ENCODE measurements around the gene KCNT1.

The KCNT1 gene

DNA sequence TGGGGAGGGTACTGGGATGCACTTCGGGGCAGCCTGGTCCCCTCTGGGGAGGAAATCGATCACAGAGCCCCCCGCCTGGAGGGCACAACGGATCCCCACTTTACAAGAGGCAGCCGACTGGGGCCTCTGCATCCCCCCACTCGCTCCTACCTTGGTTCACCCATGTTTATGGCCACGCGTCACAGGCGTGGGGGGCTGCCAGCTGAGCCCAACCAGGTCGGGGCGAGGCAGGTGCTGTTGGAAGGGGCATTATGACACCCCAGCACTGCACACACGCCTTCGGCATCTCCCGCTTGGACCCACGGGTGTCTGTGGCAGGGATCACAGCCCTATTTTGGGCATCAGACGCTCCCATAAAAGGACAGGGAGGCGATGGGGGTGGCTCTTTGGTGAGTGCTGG lies 17.3 kb upstream of the KCNT1 start:
- Mint-ChIP-seq H3K27ac (no peak overlapping the region), H3K36me3 (ENCODE audit: low read depth) (no peaks in the 10 kb centered on the region), H3K27me3 (peaks cover 12% of the 10 kb centered on the region), H3K4me1 (ENCODE audit: low read depth) (no peaks in the 10 kb centered on the region), H3K9me3 (no peaks in the 10 kb centered on the region), H3K4me3 (no peak overlapping the region)
- DNase-seq: no peak

DNA sequence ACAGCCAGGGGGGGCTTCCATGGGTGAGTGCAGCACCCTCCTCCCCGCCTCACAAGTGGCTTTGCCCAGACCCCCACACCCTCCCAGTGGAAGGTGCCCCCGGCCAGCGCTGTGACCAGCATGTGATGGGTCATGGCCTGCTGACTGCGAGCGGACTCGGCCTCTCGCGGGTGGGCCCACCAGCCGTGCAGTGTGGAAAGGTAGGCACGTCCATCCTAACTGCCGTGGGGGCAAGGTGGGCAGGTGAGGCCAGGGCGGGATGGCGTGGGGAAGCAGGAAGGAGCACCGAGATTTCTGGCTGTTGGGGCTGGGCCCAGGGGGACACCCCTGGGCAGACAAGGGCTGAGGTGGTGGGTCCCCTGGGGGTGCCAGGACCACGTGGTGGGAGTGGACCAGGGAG lies 14.8 kb upstream of the KCNT1 start:
- no peak for DNase-seq
- Mint-ChIP-seq H3K27me3 (peaks cover 12% of the 10 kb centered on the region), H3K36me3 (ENCODE audit: low read depth) (no peaks in the 10 kb centered on the region), H3K9me3 (no peaks in the 10 kb centered on the region), H3K4me3 (no peak overlapping the region), H3K4me1 (ENCODE audit: low read depth) (no peaks in the 10 kb centered on the region), H3K27ac (no peak overlapping the region)

DNA sequence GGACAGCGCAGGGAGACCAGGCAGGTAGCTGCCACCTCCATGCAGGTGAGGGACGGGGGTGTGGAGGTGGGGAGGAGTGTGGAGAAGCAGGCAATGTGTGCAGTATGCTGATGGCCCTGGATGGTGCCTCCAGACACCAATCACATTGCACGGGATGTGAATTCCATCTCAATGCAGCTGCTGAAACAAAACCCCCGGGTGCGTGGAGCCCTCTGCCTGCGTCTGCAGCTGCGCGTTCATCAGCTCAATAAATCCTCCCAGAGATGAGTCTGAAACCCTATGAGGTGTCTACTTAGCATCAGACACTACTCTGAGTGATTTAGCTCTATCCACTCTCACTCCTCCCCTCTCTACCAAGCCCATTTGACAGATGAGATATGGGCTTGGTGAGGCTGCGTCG lies 13.0 kb upstream of the KCNT1 start:
- Mint-ChIP-seq H3K27me3 (peaks cover 6% of the 10 kb centered on the region), H3K36me3 (ENCODE audit: low read depth) (no peaks in the 10 kb centered on the region), H3K4me1 (ENCODE audit: low read depth) (no peaks in the 10 kb centered on the region), H3K27ac (no peak overlapping the region), H3K4me3 (no peak overlapping the region), H3K9me3 (no peaks in the 10 kb centered on the region)
- no peak for DNase-seq

DNA sequence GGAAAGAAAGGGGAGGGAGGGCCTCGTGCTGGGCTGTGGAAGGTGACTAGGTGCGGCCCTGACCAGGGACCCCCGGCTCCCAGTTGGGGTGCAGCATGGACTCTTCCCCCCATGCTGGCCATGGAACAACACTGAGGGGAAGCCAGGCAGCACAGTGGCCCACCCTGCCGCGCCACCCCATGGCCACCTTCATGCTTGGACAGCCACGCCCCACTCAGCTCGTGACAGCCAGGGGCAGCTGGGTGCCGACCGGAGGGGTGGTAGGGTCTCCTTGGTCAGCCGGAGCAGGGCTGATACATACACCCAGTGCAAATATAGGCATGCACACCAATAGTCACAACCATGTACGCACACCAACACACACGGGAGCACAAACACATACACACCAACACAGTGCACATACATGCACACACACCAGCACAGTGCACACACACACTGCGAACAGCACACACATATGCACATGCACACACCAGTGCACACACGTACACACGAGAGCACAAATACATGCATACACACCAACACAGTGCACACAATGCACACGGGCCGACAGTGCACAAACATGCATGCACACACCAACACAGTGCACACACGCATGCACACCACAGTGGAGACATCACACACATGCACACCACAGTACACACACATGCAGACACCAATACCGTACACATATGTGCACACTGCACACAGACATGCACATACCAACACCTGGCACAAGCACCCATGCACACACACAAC lies 11.0 kb upstream of the KCNT1 start:
- Mint-ChIP-seq H3K27ac (no peak overlapping the region), H3K9me3 (no peaks in the 10 kb centered on the region), H3K36me3 (ENCODE audit: low read depth) (no peaks in the 10 kb centered on the region), H3K4me1 (ENCODE audit: low read depth) (no peaks in the 10 kb centered on the region), H3K4me3 (no peak overlapping the region), H3K27me3 (peaks cover 5% of the 10 kb centered on the region)
- no peak for DNase-seq

DNA sequence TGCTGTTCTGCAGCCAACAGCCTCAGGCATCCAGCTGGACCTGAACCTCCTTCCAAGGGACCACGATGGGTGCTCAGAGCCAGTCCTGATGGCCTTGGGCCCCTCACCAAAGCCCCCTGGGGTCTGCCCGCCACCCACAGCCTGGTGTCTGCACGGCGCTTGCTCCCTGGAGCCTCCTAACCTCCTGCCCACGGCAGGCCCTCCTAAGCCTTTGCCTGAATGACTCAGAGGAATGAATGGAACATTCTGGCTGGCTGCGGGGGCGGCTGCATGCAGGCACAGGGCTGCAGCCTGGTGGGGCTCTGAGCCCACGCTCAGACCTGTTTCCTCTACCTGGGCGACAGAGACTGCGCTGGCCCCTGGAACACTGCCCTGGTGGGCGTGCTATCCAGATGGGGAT lies 9.6 kb upstream of the KCNT1 start:
- no peaks in the 10 kb centered on the region for H3K36me3 Mint-ChIP-seq (ENCODE audit: low read depth)
- DNase-seq: no peak
- H3K27me3 Mint-ChIP-seq: peaks cover 5% of the 10 kb centered on the region
- H3K27ac Mint-ChIP-seq: no peak overlapping the region
- H3K4me3 Mint-ChIP-seq: no peak overlapping the region
- no peaks in the 10 kb centered on the region for H3K4me1 Mint-ChIP-seq (ENCODE audit: low read depth)
- no peaks in the 10 kb centered on the region for H3K9me3 Mint-ChIP-seq

DNA sequence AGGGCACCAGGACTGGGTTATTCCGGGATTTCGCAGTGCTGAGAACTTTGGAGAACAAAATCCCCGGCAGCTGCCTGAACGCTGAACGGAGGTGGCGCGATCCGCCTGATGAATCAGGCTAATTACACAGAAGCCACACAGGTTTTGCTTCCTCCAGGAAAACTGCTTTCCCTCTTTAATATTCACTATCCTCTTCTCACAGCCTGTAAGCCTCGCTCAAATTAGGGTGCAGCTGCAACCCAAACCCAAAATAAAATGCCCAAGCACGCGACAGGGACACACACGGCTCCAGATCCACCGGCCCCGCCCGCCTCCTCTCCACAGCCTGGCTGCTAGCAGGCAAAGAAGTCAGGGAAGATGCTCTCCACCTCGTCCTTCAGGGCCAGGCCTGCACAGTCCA lies 8.7 kb upstream of the KCNT1 start:
- Mint-ChIP-seq H3K4me3 (no peak overlapping the region), H3K27me3 (peaks cover 5% of the 10 kb centered on the region), H3K27ac (no peak overlapping the region), H3K9me3 (no peaks in the 10 kb centered on the region), H3K36me3 (ENCODE audit: low read depth) (no peaks in the 10 kb centered on the region), H3K4me1 (ENCODE audit: low read depth) (no peaks in the 10 kb centered on the region)
- DNase-seq: no peak

DNA sequence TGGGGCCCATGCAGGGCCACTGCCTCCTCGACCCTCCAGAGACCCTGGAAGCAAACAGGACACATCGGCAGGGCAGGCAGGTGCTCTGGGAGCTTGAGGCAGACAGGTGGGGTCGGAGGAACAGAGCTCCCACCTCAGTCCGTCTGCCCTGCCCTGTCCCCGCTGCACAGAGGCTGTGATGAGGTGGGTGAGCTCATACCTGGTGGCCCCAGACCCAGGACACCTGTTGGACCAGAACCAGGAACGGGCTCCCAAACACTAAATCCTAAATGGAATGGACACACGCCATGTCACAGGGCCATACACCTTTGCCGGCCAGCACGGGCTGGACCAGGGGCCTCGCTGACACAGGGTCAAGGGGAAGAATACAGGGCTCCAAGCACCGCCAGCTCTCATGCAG lies 8.2 kb upstream of the KCNT1 start:
- Mint-ChIP-seq H3K4me1 (ENCODE audit: low read depth) (no peaks in the 10 kb centered on the region), H3K27me3 (peaks cover 5% of the 10 kb centered on the region), H3K9me3 (no peaks in the 10 kb centered on the region), H3K4me3 (no peak overlapping the region), H3K36me3 (ENCODE audit: low read depth) (no peaks in the 10 kb centered on the region), H3K27ac (no peak overlapping the region)
- no peak for DNase-seq

DNA sequence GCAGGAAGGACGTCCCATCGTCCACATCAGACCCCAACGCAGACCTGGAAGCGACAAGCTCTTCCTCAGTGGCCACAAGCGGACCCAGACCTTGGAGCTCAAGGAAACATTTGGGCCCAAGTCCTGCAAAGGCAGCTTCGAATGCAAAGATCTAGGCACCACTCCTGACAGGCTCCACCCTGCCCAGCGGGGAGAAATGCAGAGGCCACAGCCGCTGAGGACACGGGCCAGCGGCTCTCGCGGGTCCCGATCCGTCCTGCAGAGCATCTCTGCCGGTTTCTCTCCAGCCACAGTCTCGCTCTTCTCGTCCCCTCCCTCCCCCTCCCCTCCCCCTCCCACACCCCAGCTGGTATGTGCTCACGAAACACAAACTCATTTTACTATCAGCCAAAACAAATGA lies 7.6 kb upstream of the KCNT1 start:
- no peaks in the 10 kb centered on the region for H3K4me1 Mint-ChIP-seq (ENCODE audit: low read depth)

DNA sequence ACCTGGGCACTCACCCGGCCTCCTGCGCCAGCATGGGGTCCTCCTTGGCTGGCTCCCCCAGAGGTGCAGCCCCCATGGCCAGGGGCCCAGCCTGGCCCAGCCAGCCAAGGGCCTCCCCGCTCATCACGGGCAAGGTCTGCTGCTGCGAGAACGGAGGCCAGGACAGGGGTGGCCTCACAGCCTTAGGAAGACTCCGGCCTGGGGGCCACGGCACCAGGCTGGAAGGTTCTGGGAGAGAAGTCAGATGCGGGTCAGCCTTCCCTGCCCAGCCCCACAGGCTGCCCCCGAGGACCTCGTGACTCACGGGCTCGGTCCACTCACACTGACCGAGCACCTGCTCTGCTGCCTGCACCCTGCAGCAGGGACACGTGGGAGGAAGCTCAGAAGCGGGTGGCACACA lies 6.9 kb upstream of the KCNT1 start:
- no peaks in the 10 kb centered on the region for H3K36me3 Mint-ChIP-seq (ENCODE audit: low read depth)
- no peak overlapping the region for H3K27ac Mint-ChIP-seq
- no peaks in the 10 kb centered on the region for H3K9me3 Mint-ChIP-seq
- no peak for DNase-seq
- peaks cover 3% of the 10 kb centered on the region for H3K27me3 Mint-ChIP-seq
- H3K4me3 Mint-ChIP-seq: no peak overlapping the region
- H3K4me1 Mint-ChIP-seq (ENCODE audit: low read depth): no peaks in the 10 kb centered on the region

More for the DNA sequence above, 7.6 kb upstream of the KCNT1 start:
- peaks cover 3% of the 10 kb centered on the region for H3K27me3 Mint-ChIP-seq
- H3K36me3 Mint-ChIP-seq (ENCODE audit: low read depth): no peaks in the 10 kb centered on the region
- no peak overlapping the region for H3K27ac Mint-ChIP-seq
- no peaks in the 10 kb centered on the region for H3K9me3 Mint-ChIP-seq
- DNase-seq: no peak
- no peak overlapping the region for H3K4me3 Mint-ChIP-seq

DNA sequence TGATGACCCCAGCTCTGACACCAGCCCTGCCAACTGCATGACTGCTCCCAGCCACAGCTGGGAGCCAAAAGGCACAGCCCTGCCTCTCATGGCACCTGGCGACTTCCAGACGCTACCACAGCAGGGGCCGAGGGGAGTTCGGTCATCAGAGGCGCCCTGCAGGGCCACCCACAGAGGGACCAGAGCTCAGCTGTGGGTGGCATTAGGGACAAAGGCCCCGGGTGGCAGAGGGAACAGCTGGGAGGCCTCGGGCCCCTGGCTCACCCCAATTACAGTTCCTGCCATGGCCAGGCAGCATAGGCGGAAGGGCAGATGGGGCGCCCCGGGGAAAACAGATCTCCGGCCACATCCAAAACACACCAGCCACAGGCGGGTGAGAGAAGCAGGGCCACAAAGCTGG lies 6.3 kb upstream of the KCNT1 start:
- H3K9me3 Mint-ChIP-seq: no peaks in the 10 kb centered on the region
- no peaks in the 10 kb centered on the region for H3K4me1 Mint-ChIP-seq (ENCODE audit: low read depth)
- no peak overlapping the region for H3K4me3 Mint-ChIP-seq
- DNase-seq: no peak
- H3K36me3 Mint-ChIP-seq (ENCODE audit: low read depth): no peaks in the 10 kb centered on the region
- H3K27me3 Mint-ChIP-seq: peaks cover 3% of the 10 kb centered on the region
- no peak overlapping the region for H3K27ac Mint-ChIP-seq

DNA sequence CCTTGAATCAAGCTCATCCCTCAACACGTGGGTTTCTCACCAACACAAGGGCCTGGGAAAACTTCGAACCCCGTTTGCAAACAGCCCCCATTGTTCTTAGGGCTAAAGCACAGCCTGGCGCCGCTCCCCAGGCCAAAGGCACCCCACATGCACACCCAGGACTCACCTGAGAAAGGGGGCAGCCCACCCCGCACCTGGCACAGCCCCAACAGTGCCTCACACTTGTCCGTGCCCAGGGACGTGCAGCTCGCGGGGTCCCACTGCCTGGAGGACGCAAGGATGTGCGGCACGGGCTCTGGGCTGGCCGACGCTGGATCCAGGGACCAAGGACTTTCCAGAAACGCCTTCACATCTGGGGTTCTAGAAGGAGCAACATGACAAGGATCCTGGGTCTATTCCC lies 5.5 kb upstream of the KCNT1 start:
- Mint-ChIP-seq H3K4me3 (no peak overlapping the region), H3K27ac (no peak overlapping the region), H3K27me3 (peaks cover 3% of the 10 kb centered on the region), H3K4me1 (ENCODE audit: low read depth) (no peaks in the 10 kb centered on the region), H3K9me3 (no peaks in the 10 kb centered on the region), H3K36me3 (ENCODE audit: low read depth) (no peaks in the 10 kb centered on the region)
- DNase-seq: no peak

DNA sequence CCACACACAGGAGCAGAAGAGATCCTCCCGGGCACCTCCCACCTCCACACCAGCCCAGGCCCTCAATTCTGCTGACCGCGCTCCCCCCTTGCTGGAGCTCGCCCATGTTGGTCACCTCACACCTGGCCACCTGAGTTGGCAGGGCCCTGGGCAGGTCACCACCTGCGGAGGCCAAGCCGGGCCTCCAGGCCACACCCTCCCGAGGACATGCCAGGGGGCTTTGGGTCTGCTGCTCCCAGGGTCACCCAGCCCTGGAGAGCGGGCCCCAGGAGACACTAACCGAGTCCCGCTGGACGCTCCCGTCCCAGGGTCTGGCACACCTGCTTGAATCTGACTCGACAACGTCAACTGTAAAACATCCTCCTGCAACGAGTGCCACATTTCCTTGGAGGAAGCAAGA lies 4.8 kb upstream of the KCNT1 start:
- Mint-ChIP-seq H3K27me3 (peaks cover 3% of the 10 kb centered on the region), H3K9me3 (no peaks in the 10 kb centered on the region), H3K4me1 (ENCODE audit: low read depth) (no peaks in the 10 kb centered on the region), H3K27ac (no peak overlapping the region), H3K4me3 (no peak overlapping the region), H3K36me3 (ENCODE audit: low read depth) (no peaks in the 10 kb centered on the region)
- no peak for DNase-seq

DNA sequence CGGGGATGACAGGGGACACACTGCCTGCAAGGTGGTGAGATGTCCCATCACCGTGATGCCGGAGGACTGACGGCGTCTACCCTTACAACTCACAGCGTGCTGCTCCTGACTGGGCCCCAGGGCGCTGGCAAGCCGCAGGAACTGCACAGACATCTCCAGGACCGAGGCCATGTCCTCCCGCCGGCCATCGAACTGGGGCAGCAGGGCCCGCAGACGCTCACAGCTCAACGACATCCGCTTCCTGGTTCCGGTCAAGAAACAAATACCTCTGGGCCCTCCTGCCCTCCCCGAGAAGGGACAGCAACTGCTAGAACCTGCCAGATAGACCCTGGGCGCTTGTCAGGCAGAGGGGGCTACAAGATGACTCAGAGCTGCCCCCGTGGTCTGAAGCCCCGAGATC lies 3.7 kb upstream of the KCNT1 start:
- DNase-seq: no peak
- no peaks in the 10 kb centered on the region for H3K9me3 Mint-ChIP-seq
- no peaks in the 10 kb centered on the region for H3K4me1 Mint-ChIP-seq (ENCODE audit: low read depth)
- H3K36me3 Mint-ChIP-seq (ENCODE audit: low read depth): no peaks in the 10 kb centered on the region
- H3K4me3 Mint-ChIP-seq: no peak overlapping the region
- H3K27me3 Mint-ChIP-seq: peaks cover 10% of the 10 kb centered on the region
- H3K27ac Mint-ChIP-seq: no peak overlapping the region

DNA sequence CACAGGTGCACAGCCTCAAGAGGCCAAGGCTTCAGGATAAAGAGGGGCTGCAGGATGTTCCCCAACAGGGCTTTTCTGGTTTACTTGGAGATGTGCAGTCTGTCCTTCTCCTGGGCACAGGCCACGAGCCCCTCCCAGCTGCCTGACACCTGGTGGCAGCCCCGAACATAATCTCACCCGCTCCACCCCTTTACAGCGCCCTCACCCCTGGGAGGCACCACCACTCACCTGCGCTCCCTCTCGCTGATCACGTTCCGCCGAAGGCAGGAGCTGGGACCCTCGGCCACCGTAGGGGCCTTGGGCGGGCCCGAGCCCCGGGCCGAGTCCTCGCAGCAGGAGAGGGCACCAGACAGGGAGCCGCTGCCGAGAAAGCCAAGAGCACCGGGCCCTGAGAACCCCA lies 3.2 kb upstream of the KCNT1 start:
- Mint-ChIP-seq H3K36me3 (ENCODE audit: low read depth) (no peaks in the 10 kb centered on the region), H3K27ac (no peak overlapping the region), H3K9me3 (no peaks in the 10 kb centered on the region), H3K4me3 (no peak overlapping the region), H3K27me3 (peaks cover 11% of the 10 kb centered on the region), H3K4me1 (ENCODE audit: low read depth) (no peaks in the 10 kb centered on the region)
- DNase-seq: no peak

DNA sequence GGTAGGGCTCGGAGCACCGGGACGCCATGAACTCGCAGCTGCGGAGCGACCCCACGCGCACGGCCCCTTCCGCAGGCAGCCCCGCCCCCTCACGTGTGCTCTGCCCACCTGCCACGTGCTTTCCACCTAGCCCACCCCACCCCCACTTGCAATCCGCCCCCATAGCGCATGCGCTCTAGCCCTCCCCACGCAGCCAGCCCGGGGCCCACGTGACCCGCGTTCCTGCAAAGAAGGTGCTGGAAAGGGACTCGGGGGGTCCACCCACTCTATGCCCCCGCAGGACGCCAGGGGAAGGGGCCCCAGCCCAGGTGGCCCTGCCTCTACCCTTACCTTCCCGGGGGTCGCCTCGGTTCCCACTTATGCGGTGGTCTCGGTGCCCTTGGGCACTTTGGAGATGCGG lies 2.5 kb upstream of the KCNT1 start, which contains the start of gene SOHLH1:
TSS of gene SOHLH1 (minus strand) at position 42 of the 400 bp plus-strand sequence. CDS start at position 28, 14 bp downstream.
- Mint-ChIP-seq H3K27me3 (peaks cover 15% of the 10 kb centered on the region), H3K9me3 (no peaks in the 10 kb centered on the region), H3K36me3 (ENCODE audit: low read depth) (no peaks in the 10 kb centered on the region), H3K4me3 (no peak within 1 kb of the TSS), H3K4me1 (ENCODE audit: low read depth) (no peaks in the 10 kb centered on the region), H3K27ac (no peak within 1 kb of the TSS)
- no peak for DNase-seq

DNA sequence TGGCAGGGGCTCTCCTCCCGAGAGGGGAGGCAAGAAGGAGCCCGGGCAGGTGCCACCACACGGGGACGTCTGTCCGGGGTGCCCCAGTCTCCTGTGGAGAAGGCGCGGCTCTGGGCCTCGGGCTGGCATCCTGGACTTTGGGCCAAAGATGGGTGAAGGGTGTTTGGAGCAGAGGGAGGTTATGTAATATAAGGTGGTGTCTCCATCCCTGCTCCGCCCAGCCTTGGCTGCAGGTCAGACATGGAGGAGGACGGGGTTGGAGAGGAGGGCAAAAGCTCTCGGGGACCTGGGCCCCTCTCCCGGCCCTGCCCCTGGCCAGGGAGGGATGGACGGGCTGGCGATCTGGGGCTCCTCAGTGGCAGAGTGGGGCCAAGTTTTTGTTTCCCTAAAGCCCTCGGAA lies 1.5 kb upstream of the KCNT1 start:
- H3K27me3 Mint-ChIP-seq: peaks cover 15% of the 10 kb centered on the region
- no peak overlapping the region for H3K27ac Mint-ChIP-seq
- H3K9me3 Mint-ChIP-seq: no peaks in the 10 kb centered on the region
- no peak overlapping the region for H3K4me3 Mint-ChIP-seq
- no peaks in the 10 kb centered on the region for H3K36me3 Mint-ChIP-seq (ENCODE audit: low read depth)
- no peak for DNase-seq
- H3K4me1 Mint-ChIP-seq (ENCODE audit: low read depth): no peaks in the 10 kb centered on the region
